Chondrocyte (in vitro differentiated cells): ENCODE data around the gene RAMP2. TPM values are rescaled to one million over a fixed set of nuclear protein-coding genes. Genes with fewer than 3 reads are reported as not detected.

Experiments
- DNase-seq: peaks from one replicate; pipeline ENCODE4 v3.0.0; 2021; ENCODE audit warnings: mixed read lengths, low spot score
- H3K27ac Mint-ChIP-seq: one replicate; pipeline ENCODE4 v1.8.0; 2021; ENCODE audit warnings: mild to moderate bottlenecking, moderate library complexity, mixed read lengths; ENCODE audit not compliant: unreplicated experiment
- H3K27me3 Mint-ChIP-seq: 2 replicates; pipeline ENCODE4 v1.8.0; 2021; ENCODE audit warnings: low read depth, mixed read lengths
- H3K36me3 Mint-ChIP-seq: 2 replicates; pipeline ENCODE4 v1.8.0; 2021; ENCODE audit warnings: low read depth, mixed read lengths
- H3K4me1 Mint-ChIP-seq: 2 replicates; pipeline ENCODE4 v1.8.0; 2021; ENCODE audit warnings: low read depth, mild to moderate bottlenecking, mixed read lengths
- H3K4me3 Mint-ChIP-seq: one replicate; pipeline ENCODE4 v1.8.0; 2021; ENCODE audit warnings: mild to moderate bottlenecking, moderate library complexity, mixed read lengths; ENCODE audit not compliant: unreplicated experiment
- H3K9me3 Mint-ChIP-seq: 2 replicates; pipeline ENCODE4 v1.8.0; 2021; ENCODE audit warnings: low read depth, mixed read lengths
- total RNA-seq: library from RNA; stranded (reverse); gene quantifications from 3 replicates; pipeline ENCODE4 v1.2.1, GENCODE V29; 2021
- TF ChIP-seq, protein P1 (sequence below): fragments of 200-600 bp; sonication (generic); IDR thresholded peaks from 2 replicates; pipeline ENCODE4 v1.5.0; 2021; ENCODE audit warnings: antibody characterized with exemption, mild to moderate bottlenecking, moderate library complexity

RAMP2 gene
- total RNA-seq, 1 donor from 2014 or later: 3.9 TPM

DNA sequence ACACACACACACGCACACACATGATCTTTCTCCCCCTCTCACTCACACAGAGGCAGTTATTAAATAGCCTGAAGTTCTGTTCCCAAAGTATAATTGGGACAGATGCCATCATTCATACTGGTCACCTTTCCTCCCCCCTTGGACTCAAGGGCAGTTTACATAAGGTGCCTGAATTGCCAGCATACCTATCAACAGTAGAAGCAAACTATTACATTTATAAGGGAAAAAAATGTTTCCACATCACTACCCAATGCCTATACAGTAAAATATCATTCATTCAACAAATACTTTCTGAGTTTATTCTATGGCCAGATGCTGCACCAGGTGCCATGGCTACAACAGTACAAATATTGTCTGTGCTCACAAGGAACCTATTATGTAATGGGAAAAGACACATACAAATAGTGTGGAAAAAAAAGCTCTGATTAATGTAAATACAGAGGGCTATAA lies 43.9 kb downstream of the RAMP2 start:
- DNase-seq: no peak
- H3K36me3 Mint-ChIP-seq: peaks cover 8% of the 10 kb centered on the region

DNA sequence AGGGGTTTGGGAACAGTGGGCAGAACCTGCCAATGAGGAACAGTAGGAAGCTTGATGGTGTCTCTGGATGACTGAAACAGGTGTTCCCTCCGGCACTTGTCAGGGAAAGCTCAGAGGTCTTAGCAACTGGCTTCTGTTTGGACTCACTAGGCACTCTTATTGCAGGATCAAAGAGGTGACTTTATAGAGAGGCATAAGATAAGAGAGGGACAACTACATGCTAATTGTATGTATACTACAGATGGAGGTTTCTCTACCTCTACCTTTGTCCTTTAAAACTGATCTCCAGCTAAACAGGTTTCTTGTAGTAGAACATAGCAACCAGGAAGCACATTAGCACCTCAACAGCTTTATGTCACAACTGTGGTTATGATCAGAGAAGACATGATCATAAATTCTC lies 45.2 kb downstream of the RAMP2 start:
- Mint-ChIP-seq H3K27me3 (no peaks in the 10 kb centered on the region), H3K4me1 (peaks cover 7% of the 10 kb centered on the region), H3K36me3 (peaks cover 16% of the 10 kb centered on the region), H3K27ac (no peak overlapping the region), H3K9me3 (no peaks in the 10 kb centered on the region), H3K4me3 (no peak overlapping the region)
- TF ChIP-seq, protein P1, sequence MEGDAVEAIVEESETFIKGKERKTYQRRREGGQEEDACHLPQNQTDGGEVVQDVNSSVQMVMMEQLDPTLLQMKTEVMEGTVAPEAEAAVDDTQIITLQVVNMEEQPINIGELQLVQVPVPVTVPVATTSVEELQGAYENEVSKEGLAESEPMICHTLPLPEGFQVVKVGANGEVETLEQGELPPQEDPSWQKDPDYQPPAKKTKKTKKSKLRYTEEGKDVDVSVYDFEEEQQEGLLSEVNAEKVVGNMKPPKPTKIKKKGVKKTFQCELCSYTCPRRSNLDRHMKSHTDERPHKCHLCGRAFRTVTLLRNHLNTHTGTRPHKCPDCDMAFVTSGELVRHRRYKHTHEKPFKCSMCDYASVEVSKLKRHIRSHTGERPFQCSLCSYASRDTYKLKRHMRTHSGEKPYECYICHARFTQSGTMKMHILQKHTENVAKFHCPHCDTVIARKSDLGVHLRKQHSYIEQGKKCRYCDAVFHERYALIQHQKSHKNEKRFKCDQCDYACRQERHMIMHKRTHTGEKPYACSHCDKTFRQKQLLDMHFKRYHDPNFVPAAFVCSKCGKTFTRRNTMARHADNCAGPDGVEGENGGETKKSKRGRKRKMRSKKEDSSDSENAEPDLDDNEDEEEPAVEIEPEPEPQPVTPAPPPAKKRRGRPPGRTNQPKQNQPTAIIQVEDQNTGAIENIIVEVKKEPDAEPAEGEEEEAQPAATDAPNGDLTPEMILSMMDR: no peak
- no peak for DNase-seq

More for the DNA sequence above, 43.9 kb downstream of the RAMP2 start:
- Mint-ChIP-seq H3K27ac (no peak overlapping the region), H3K4me1 (peaks cover 7% of the 10 kb centered on the region), H3K9me3 (no peaks in the 10 kb centered on the region), H3K27me3 (no peaks in the 10 kb centered on the region), H3K4me3 (no peak overlapping the region)
- TF ChIP-seq, protein P1: no peak

DNA sequence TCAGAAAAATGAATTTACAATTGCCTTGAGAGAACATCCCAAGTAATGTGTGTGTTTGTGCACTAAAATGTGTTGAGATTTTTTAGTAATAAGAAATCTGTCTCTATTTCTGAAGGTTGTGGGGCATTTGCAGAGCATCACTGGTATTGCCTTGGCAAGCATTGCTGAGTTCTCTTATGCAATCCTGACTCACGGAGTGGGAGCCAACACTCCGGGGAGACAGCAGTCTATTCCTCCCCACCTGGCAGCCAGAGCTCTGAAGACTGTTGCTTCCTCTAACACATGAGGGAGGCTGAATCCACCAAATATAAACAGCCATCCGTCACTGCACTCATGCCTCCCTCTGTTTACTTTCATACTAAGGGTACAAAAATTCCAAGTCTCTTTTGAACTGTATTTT lies 48.2 kb downstream of the RAMP2 start:
- TF ChIP-seq, protein P1: no peak
- no peak for DNase-seq
- no peaks in the 10 kb centered on the region for H3K27me3 Mint-ChIP-seq
- no peak overlapping the region for H3K4me3 Mint-ChIP-seq
- no peaks in the 10 kb centered on the region for H3K4me1 Mint-ChIP-seq
- H3K9me3 Mint-ChIP-seq: no peaks in the 10 kb centered on the region
- peaks cover 27% of the 10 kb centered on the region for H3K36me3 Mint-ChIP-seq
- no peak overlapping the region for H3K27ac Mint-ChIP-seq

Other genes starting within 250 kb of the RAMP2 start
- 64.5 to 68.7 TPM (median 66.4 TPM) in 3 replicates for gene NAGLU, start 225.0 kb upstream of the RAMP2 start, total RNA-seq
- gene HSD17B1, start 208.3 kb upstream of the RAMP2 start, total RNA-seq: 1.4 to 2.6 TPM (median 1.4 TPM) in 3 replicates
- gene COASY, start 199.1 kb upstream of the RAMP2 start, total RNA-seq: 31.2 to 57.3 TPM (median 37.1 TPM) in 3 replicates
- 30.1 to 37.0 TPM (median 30.3 TPM) in 3 replicates for gene MLX, start 194.1 kb upstream of the RAMP2 start, total RNA-seq
- 4.9 to 13.0 TPM (median 6.1 TPM) in 3 replicates for gene PSMC3IP, start 183.5 kb upstream of the RAMP2 start, total RNA-seq
- 50.4 to 62.9 TPM (median 61.8 TPM) in 3 replicates for gene RETREG3, start 151.9 kb upstream of the RAMP2 start, total RNA-seq
- gene TUBG1, start 151.5 kb upstream of the RAMP2 start, total RNA-seq: 41.1 to 70.4 TPM (median 41.6 TPM) in 3 replicates
- gene TUBG2, start 101.9 kb upstream of the RAMP2 start, total RNA-seq: 26.2 to 36.5 TPM (median 29.2 TPM) in 3 replicates
- 23.7 to 41.5 TPM (median 38.7 TPM) in 3 replicates for gene PLEKHH3, start 84.2 kb upstream of the RAMP2 start, total RNA-seq
- 1.2 to 1.8 TPM (median 1.6 TPM) in 3 replicates for gene CCR10, start 79.4 kb upstream of the RAMP2 start, total RNA-seq
- gene CNTNAP1, start 78.7 kb upstream of the RAMP2 start, total RNA-seq: 22.8 to 43.6 TPM (median 42.1 TPM) in 3 replicates
- gene EZH1, start 16.2 kb upstream of the RAMP2 start, total RNA-seq: 22.2 to 25.6 TPM (median 22.4 TPM) in 3 replicates
- gene VPS25, start 12.2 kb downstream of the RAMP2 start, total RNA-seq: 52.5 to 63.9 TPM (median 55.1 TPM) in 3 replicates
- 0.26 to 0.32 TPM in 2 of 3 replicates, not detected in the other for gene WNK4, start 19.4 kb downstream of the RAMP2 start, total RNA-seq
- gene COA3, start 37.5 kb downstream of the RAMP2 start, total RNA-seq: 38.7 to 49.1 TPM (median 39.5 TPM) in 3 replicates
- 0.60 TPM in 1 of 3 replicates, not detected in the others for gene CNTD1, start 37.6 kb downstream of the RAMP2 start, total RNA-seq
- gene BECN1, start 63.1 kb downstream of the RAMP2 start, total RNA-seq: 55.3 to 71.6 TPM (median 60.5 TPM) in 3 replicates
- gene PSME3, start 72.2 kb downstream of the RAMP2 start, total RNA-seq: 99.7 to 117 TPM (median 111 TPM) in 3 replicates
- 1.4 to 2.2 TPM (median 1.4 TPM) in 3 replicates for gene AOC2, start 83.4 kb downstream of the RAMP2 start, total RNA-seq
- 0.53 to 17.4 TPM (median 15.5 TPM) in 3 replicates for gene AOC3, start 90.0 kb downstream of the RAMP2 start, total RNA-seq
- gene G6PC1, start 139.6 kb downstream of the RAMP2 start, total RNA-seq: not detected in 3 replicates
- gene AARSD1, start 203.2 kb downstream of the RAMP2 start, total RNA-seq: 39.1 to 44.4 TPM (median 44.0 TPM) in 3 replicates
- gene PTGES3L, start 218.9 kb downstream of the RAMP2 start, total RNA-seq: 1.2 to 5.7 TPM (median 3.9 TPM) in 3 replicates
- 11.2 to 13.1 TPM (median 11.3 TPM) in 3 replicates for gene RUNDC1, start 219.3 kb downstream of the RAMP2 start, total RNA-seq
- 738 to 860 TPM (median 747 TPM) in 3 replicates for gene RPL27, start 237.2 kb downstream of the RAMP2 start, total RNA-seq
- gene IFI35, start 245.6 kb downstream of the RAMP2 start, total RNA-seq: 9.0 to 20.9 TPM (median 12.8 TPM) in 3 replicates